Hematopoietic multipotent progenitor cell treated with erythropoietin and hydrocortisone succinate and interleukin-3 and kit ligand, for 6 days (in vitro differentiated cells): ENCODE measurements around the gene GNG8.
A peak's percentile ranks its signal among the peaks of the same experiment; 100 is the strongest.

ENCODE experiments used
- DNase-seq: peaks from one replicate; pipeline ENCODE4 v3.0.0-alpha.2; 2015

GNG8 gene

GRCh38 chr19:46600384-46601317 is 35.4 kb downstream of the GNG8 start:
- peak; percentile 98 for DNase-seq

DNA sequence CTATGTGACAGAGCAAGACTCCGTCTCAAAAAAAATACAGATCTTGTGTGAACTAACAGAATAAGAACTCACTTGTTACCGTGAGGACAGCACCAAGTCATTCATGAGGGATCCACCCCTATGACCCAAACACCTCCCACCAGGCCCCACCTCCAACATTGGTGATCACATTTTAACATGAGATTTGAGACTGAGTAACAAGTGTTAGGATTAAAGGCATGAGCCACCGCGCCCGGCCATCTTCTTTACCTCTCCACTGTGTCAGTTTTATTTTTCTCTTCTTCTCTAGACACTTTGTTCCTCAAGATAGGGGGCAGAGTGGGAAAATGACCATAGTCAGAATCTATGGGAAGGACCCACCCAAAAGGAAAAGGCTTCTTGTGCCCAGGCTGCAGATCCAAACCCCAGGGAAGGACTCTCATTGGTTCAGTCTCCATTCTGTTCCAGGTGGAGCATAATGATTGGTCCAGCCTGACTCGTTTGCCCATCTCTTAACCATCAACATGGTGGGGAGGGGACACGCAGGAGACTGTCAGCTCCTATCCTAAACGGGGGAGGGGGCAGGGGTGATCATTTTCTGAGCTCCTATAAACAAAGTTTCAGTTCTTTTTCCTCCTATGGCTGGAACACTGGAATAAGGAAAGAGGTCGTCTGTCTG is 36.2 kb downstream of the GNG8 start:
- DNase-seq, result no peak

DNA sequence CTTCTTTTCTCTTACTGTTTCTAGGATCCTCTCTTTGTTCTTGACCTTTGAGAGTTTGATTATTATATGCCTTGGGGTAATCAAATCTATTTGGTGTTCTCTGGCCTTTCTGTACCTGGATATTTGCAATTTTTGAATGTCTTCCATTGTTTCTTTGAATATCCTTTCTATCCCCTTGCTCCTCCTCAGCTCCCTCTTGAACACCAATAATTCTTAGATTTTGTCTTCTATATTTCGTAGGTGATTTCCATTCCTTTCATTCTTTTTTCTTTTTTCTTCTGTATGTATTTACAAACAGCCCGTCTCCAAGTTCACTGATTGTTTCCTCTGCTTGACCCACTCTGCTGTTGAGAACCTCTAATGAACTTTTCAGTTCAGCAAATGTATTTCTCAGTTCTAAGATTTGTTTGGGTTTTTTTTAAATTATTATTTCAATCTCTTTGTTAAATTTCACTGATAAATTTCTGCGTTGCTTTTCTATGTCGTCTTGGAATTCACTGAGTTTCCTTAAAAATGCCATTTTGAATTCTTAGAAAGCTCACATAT is 37.6 kb downstream of the GNG8 start:
- no peak for DNase-seq

DNA sequence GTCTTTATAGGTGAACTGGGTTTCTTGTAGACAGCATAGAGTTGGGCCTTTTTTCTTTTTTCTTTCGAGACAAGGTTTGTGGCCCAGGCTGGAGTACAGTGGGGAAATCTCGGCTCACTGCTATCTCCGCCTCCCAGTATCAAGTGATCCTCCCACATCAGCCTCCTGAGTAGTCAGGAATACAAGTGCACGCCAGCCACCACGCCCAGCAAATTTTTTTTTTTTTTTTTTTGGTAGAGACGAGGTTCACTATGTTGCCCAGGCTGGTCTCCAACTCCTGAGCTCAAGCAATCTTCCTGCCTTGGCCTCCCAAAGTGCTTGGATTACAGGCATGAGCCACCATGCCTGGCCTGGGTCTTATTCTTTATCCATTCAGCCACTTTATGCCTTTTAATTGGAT is 40.0 kb downstream of the GNG8 start:
- no peak for DNase-seq

GRCh38 chr19:46591870-46592269 is 44.1 kb downstream of the GNG8 start:
- DNase-seq, result no peak

DNA sequence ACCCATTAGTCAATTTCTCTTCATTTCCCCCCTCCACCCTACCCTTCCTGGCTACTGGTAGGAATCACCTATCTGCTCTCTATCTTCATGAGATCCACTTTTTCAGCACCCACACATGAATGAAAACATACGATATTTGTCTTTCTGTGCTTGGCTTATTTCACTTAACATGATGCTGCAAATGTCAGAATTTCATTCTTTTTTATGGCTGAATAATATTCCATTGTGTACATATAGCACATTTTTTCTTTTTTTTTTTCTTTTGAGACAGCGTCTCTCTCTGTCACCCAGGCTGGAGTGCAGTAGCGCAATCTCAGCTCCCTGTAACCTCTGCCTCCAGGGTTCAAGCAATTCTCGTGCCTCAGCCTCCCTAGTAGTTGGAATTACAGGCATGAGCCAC is 44.7 kb downstream of the GNG8 start:
- DNase-seq, result no peak

DNA sequence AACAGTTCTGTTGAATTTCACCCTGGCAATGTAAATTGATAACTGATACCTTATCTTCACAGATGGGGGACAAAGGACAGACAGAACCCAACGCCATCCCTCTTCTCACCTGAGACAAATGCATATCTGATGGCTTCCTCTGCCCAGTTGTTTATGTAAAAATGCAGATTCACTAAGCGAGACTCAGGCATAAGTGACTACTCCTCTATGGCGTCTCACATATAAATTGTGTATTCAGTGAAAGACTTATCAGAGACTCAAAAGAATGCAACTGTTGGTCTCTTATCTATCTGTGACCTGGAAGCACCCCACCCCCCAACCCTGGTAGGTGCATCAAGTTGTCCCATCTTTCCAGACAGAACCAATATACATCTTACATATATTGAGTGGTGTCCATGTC is 48.1 kb downstream of the GNG8 start:
- DNase-seq, result no peak

DNA sequence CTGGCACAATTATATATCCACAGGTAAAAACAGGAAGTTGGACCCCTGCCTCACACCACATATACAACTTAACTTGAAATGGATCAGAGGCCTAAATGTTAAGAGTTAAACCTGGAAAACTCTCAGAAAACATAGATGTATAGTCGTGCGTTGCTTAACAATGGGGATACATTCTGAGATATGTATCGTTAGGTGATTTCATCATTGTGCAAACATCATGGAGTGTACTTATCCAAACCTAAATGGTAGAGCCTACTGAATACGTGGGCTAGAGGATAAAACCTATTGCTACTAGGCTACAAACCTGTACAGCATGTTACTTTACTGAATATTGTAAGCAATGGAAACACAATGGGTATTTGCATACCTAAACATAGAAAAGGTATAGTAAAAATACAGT is 49.7 kb downstream of the GNG8 start:
- no peak for DNase-seq

GRCh38 chr19:46585539-46585938 is 50.5 kb downstream of the GNG8 start:
- DNase-seq, result no peak
